ENCODE measurements around the gene C2CD3. TPM values are rescaled to one million over a fixed set of nuclear protein-coding genes. Genes with fewer than 3 reads are reported as not detected.

C2CD3 gene
- total and polyA plus RNA-seq, 10 donors: 5.7 to 49.2 (median 31.8) TPM

GRCh38 chr11:74005721-74006517, 164.9 kb downstream of the C2CD3 start:
- intact Hi-C loops (cut with DNase I; ENCODE audit: low total_unique reads): no loop called here
- Histone ChIP-seq H3K4me3 (no peak overlapping the region), H3K9me3 (no peaks in the 10 kb centered on the region), H3K27me3 (replicated peaks in 1 of 7) (no peaks in the 10 kb centered on the region), H3K27ac (peak overlapping the region in 3 of 8 donors; percentile 38 to 53 (median 50)), H3K36me3 (peaks cover 0 to 59% (median 17%) of the 10 kb centered on the region in 6 donors), H3K4me1 (peaks cover 9 to 59% (median 34%) of the 10 kb centered on the region in 6 donors)
- WGBS, 5 donors: 93 to 97% (median 97%) methylated on average over 20 to 29 of the region's 29 CpGs
- no peak for TF ChIP-seq POLR2A (IDR thresholded peaks at IDR 0.05)
- peak in 1 of 3 donors; percentile 29 for TF ChIP-seq POLR2AphosphoS5 (IDR thresholded peaks at IDR 0.05)
- peak; percentile 72 for DNase-seq

GRCh38 chr11:74004759-74005615, 165.8 kb downstream of the C2CD3 start:
- WGBS, 5 donors: 54 to 66% (median 57%) methylated on average over 11 of the region's 11 CpGs
- DNase-seq: peak; percentile 93
- Histone ChIP-seq H3K36me3 (peaks cover 0 to 61% (median 17%) of the 10 kb centered on the region in 6 donors), H3K4me1 (peaks cover 6 to 52% (median 25%) of the 10 kb centered on the region in 6 donors), H3K27me3 (replicated peaks in 1 of 7) (no peaks in the 10 kb centered on the region), H3K27ac (peak overlapping the region in 3 of 8 donors; percentile 38 to 53 (median 50)), H3K4me3 (no peak overlapping the region), H3K9me3 (no peaks in the 10 kb centered on the region)
- intact Hi-C loops (cut with DNase I; ENCODE audit: low total_unique reads): no loop called here
- TF ChIP-seq POLR2AphosphoS5 (IDR thresholded peaks at IDR 0.05) (peak in 2 of 3 donors; percentile 66 to 79), POLR2A (IDR thresholded peaks at IDR 0.05) (no peak), CTCF (IDR thresholded peaks at IDR 0.05 in 8 of 11, conservative IDR thresholded peaks at IDR 0.05 in 3 of 11) (peak in 1 of 11 experiments; percentile 12)

- DNase-seq: peak; percentile 52
- WGBS, 5 donors: 81 to 88% (median 83%) methylated on average over 6 of the region's 6 CpGs
- no peak for TF ChIP-seq POLR2A (IDR thresholded peaks at IDR 0.05)
- no peak for TF ChIP-seq POLR2AphosphoS5 (IDR thresholded peaks at IDR 0.05)
- TF ChIP-seq CTCF (IDR thresholded peaks at IDR 0.05 in 8 of 11, conservative IDR thresholded peaks at IDR 0.05 in 3 of 11): no peak
- peak overlapping the region in 3 of 8 donors; percentile 38 to 53 (median 50) for H3K27ac ChIP-seq
- no peaks in the 10 kb centered on the region for H3K9me3 ChIP-seq
- H3K4me3 ChIP-seq: no peak overlapping the region
- peaks cover 0 to 61% (median 17%) of the 10 kb centered on the region in 6 donors for H3K36me3 ChIP-seq
- H3K4me1 ChIP-seq: peaks cover 6 to 52% (median 29%) of the 10 kb centered on the region in 6 donors
- no peaks in the 10 kb centered on the region for H3K27me3 ChIP-seq (replicated peaks in 1 of 7)
- intact Hi-C loops (cut with DNase I; ENCODE audit: low total_unique reads): no loop called here
Observed at GRCh38 chr11:74004046-74004695, 166.6 kb downstream of the C2CD3 start.

- DNase-seq: peak; percentile 7
- Histone ChIP-seq H3K4me3 (no peak overlapping the region), H3K4me1 (peaks cover 6 to 47% (median 22%) of the 10 kb centered on the region in 6 donors), H3K36me3 (peaks cover 0 to 61% (median 17%) of the 10 kb centered on the region in 6 donors), H3K27me3 (replicated peaks in 1 of 7) (no peaks in the 10 kb centered on the region), H3K27ac (no peak overlapping the region), H3K9me3 (no peaks in the 10 kb centered on the region)
- TF ChIP-seq CTCF (IDR thresholded peaks at IDR 0.05 in 8 of 11, conservative IDR thresholded peaks at IDR 0.05 in 3 of 11) (no peak), POLR2A (IDR thresholded peaks at IDR 0.05) (no peak), POLR2AphosphoS5 (IDR thresholded peaks at IDR 0.05) (no peak)
- WGBS, 5 donors: 92 to 99% (median 96%) methylated on average over 4 of the region's 4 CpGs
- intact Hi-C loops (cut with DNase I; ENCODE audit: low total_unique reads): no loop called here
Observed at GRCh38 chr11:74002832-74003231, 168.0 kb downstream of the C2CD3 start.
